Coronary artery (tissue), 2 donors: ENCODE measurements around the gene SPON2.

Experiments
- DNase-seq: peaks from one replicate; pipeline ENCODE4 v3.0.0-alpha.2; 2017; ENCODE audit warnings: low spot score
- H3K27ac ChIP-seq, 2 donors: fragments of 200-600 bp; sonication (generic); one replicate each; pipeline ENCODE4 v1.5.1; 2016 to 2019
- H3K4me3 ChIP-seq: fragments of 200-600 bp; sonication (generic); 2 replicates; pipeline ENCODE4 v1.5.1; 2016; ENCODE audit warnings: mild to moderate bottlenecking, moderate library complexity
- CTCF ChIP-seq: fragments of 200-600 bp; sonication (generic); IDR thresholded peaks from one replicate; pipeline ENCODE4 v1.5.1; 2019; ENCODE audit warnings: antibody characterized with exemption

SPON2 gene

GRCh38 chr4:1211891-1212545 is 39.6 kb upstream of the SPON2 start:
- DNase-seq: no peak
- H3K4me3 ChIP-seq: peak overlapping the region; percentile 7
- peak overlapping the region; percentile 43 to 81 for H3K27ac ChIP-seq
- no peak for TF ChIP-seq CTCF

DNA sequence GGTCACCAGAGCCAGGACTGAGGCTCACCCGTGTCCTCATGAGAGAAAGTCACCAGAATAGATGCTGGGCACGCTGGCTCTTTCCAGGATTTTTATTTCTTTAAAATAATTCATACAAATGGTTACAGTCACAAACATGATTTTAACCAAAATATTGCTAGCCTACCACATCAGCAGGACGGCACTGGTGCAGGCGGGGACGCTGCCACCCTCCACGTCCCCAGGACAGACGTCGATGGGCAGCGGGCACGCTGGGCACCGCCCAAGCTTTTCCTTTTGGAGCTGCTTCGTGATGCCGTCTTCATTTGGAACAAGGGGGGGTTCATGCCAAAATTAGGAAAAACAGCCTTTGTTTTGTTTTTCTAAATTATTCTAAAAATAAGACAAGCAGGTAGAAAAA is 39.0 kb upstream of the SPON2 start:
- peak overlapping the region; percentile 43 to 92 for H3K27ac ChIP-seq
- no peak overlapping the region for H3K4me3 ChIP-seq
- TF ChIP-seq CTCF: no peak
- DNase-seq: no peak

GRCh38 chr4:1210971-1211370 is 38.6 kb upstream of the SPON2 start:
- DNase-seq: no peak
- TF ChIP-seq CTCF: no peak
- no peak overlapping the region for H3K4me3 ChIP-seq
- H3K27ac ChIP-seq: peak overlapping the region; percentile 43 to 92

DNA sequence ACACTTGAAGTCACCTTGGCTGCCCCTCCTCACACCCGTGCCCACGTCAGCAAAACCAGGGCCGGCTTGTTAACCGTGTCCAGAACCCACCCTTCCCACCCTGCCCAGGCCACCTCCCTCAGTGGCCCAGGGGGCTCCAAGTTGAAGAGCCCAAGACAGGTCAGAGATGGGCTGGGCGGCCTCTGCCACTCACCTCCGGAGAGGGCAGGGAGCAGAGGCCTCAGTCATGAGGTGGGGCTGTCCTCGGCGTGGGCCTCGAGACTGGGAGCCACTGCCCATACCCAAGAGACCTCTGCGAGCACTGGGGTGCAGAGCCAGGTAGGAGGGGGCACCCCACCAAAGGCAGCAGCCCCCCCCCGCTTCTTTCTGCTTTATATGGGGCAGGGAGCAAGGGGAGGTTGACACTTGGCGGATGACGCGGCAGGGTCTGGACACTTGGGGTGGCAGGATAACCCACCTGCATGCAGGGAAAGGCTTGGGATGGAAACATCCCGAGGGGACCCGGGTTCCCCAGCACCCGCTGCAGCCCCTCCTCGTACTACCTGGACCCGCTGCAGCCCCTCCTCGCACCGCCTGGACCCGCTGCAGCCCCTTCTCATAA is 38.0 kb upstream of the SPON2 start:
- no peak for DNase-seq
- Histone ChIP-seq H3K27ac (peak overlapping the region; percentile 43 to 92), H3K4me3 (peak overlapping the region; percentile 16)
- no peak for TF ChIP-seq CTCF

DNA sequence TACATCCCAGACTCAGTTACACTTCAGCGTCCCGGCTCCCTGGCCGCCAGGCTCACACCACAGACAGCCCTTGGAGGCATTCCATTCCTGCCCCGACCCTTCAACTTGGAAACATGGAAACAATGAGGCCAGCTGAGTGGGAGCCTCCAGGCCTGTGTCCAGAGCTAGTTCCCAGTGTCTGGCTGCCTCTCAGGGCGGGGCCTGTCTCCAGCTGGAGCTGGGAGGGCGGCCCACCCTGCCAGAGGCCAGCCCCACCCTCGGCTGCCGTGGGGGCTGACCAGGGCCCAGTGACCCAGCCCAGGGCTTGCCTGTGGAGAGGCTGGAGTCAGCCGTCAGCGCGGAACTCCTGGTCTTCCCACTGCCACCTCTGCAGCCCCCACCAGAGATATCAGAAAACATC is 37.4 kb upstream of the SPON2 start:
- peak; percentile 91 for DNase-seq
- no peak for TF ChIP-seq CTCF
- Histone ChIP-seq H3K4me3 (peak overlapping the region; percentile 52), H3K27ac (peak overlapping the region; percentile 64 to 92)

DNA sequence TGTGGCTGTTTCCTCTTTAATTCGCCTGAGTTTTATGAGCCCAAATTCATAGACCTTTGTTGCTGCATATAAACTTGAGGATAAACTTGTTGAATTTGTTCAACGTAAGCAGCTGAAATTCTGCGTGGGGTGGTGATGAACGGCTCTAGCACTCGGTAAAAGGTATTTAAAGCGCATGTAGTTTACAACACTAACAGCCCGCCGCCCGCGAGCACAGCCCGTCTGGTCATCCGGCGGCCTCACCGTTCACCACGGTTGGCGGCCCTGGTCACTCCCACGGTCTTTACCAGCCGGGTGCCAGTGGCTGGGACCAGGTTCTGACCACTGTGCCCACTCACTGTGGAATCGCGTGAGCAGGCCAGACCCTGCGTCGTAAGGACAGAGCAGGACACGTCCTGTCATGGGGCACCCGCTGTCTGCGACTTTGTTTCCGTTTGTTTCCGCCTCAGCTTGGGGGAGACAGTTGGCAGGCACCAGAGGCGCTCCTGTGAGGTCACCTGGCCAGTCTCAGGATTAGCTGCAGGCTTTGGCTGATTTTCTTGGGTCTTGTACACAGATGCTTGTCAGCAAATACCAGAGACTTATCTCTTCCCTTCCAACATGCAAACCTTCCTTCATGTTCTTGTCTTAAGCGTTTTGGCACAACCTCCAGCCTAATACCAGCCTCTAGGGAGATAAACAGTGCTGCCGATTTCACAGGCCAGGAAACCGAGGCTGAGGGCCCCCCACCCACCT is 36.8 kb upstream of the SPON2 start:
- Histone ChIP-seq H3K27ac (peak overlapping the region; percentile 64 to 92), H3K4me3 (peak overlapping the region; percentile 52)
- no peak for DNase-seq
- TF ChIP-seq CTCF: no peak
